ENCODE data around the gene ALKBH4.

Gene ALKBH4

GRCh38 chr7:102434039-102434486 is 30.6 kb downstream of the ALKBH4 start:
- Histone ChIP-seq H3K27me3 (no peaks in the 10 kb centered on the region), H3K36me3 (peaks cover 3% of the 10 kb centered on the region; the same call in 1 of the 2 replicates), H3K4me3 (ENCODE audit: low read depth, low read length) (peak overlapping the region; percentile 85), H3K9me3 (no peaks in the 10 kb centered on the region), H3K4me1 (no peaks in the 10 kb centered on the region; the same call in 1 of the 2 replicates)
- DNase-seq, result no peak
- TF ChIP-seq CTCF (IDR thresholded peaks at IDR 0.05; ENCODE audit: low read depth, low read length), result no peak

GRCh38 chr7:102433219-102434038 is 31.2 kb downstream of the ALKBH4 start, which contains the start of gene ORAI2:
ORAI2 (plus strand) TSS chr7:102433575; CDS start chr7:102438957, 5,382 bp downstream.
- DNase-seq, result peak; percentile 91
- H3K9me3 ChIP-seq, result no peaks in the 10 kb centered on the region
- no peak for TF ChIP-seq CTCF (IDR thresholded peaks at IDR 0.05; ENCODE audit: low read depth, low read length)
- peak within 1 kb of the TSS; percentile 85 for H3K4me3 ChIP-seq (ENCODE audit: low read depth, low read length)
- no peaks in the 10 kb centered on the region for H3K36me3 ChIP-seq
- no peaks in the 10 kb centered on the region for H3K27me3 ChIP-seq
- no peaks in the 10 kb centered on the region; the same call in 1 of the 2 replicates for H3K4me1 ChIP-seq

- H3K9me3 ChIP-seq, result no peaks in the 10 kb centered on the region
- no peaks in the 10 kb centered on the region; the same call in 1 of the 2 replicates for H3K36me3 ChIP-seq
- DNase-seq, result no peak
- H3K4me3 ChIP-seq (ENCODE audit: low read depth, low read length), result peak overlapping the region; percentile 57
- H3K4me1 ChIP-seq, result no peaks in the 10 kb centered on the region; the same call in 1 of the 2 replicates
- no peak for TF ChIP-seq CTCF (IDR thresholded peaks at IDR 0.05; ENCODE audit: low read depth, low read length)
- H3K27me3 ChIP-seq, result no peaks in the 10 kb centered on the region
These were observed 32.0 kb downstream of the ALKBH4 start for GRCh38 chr7:102432442-102433218.

- peaks cover 8% of the 10 kb centered on the region for H3K36me3 ChIP-seq
- H3K4me3 ChIP-seq (ENCODE audit: low read depth, low read length), result no peak overlapping the region
- no peaks in the 10 kb centered on the region for H3K9me3 ChIP-seq
- no peaks in the 10 kb centered on the region for H3K27me3 ChIP-seq
- TF ChIP-seq CTCF (IDR thresholded peaks at IDR 0.05; ENCODE audit: low read depth, low read length), result no peak
- no peaks in the 10 kb centered on the region; the same call in 1 of the 2 replicates for H3K4me1 ChIP-seq
- no peak for DNase-seq
These were observed 32.9 kb downstream of the ALKBH4 start for GRCh38 chr7:102431617-102432298.

GRCh38 chr7:102429141-102429899 is 35.3 kb downstream of the ALKBH4 start:
- H3K36me3 ChIP-seq, result peaks cover 28% of the 10 kb centered on the region

More at GRCh38 chr7:102429141-102429899, 35.3 kb downstream of the ALKBH4 start:
- TF ChIP-seq CTCF (IDR thresholded peaks at IDR 0.05; ENCODE audit: low read depth, low read length), result no peak
- no peak for DNase-seq
- no peaks in the 10 kb centered on the region; the same call in 1 of the 2 replicates for H3K4me1 ChIP-seq
- H3K9me3 ChIP-seq, result no peaks in the 10 kb centered on the region
- no peak overlapping the region for H3K4me3 ChIP-seq (ENCODE audit: low read depth, low read length)
- no peaks in the 10 kb centered on the region for H3K27me3 ChIP-seq
